ENCODE measurements around the gene SNAPIN.

SNAPIN gene

GRCh38 chr1:153612111-153612754 lies 46.3 kb upstream of the SNAPIN start:
- no peaks in the 10 kb centered on the region for H3K9me3 ChIP-seq (ENCODE audit: control extremely low read depth in 1 of 5, control insufficient read depth in 4 of 5, insufficient read depth in 2 of 5, low read depth in 1 of 5, low read length in 4 of 5)
- ChIA-PET POLR2A (interaction anchor here (0.6 kb wide), 1 partner anchor 280 kb away, joined by 4 read pairs; no protein-coding TSS in a partner anchor), CTCF (interaction anchor here (9.0 to 21.2 kb wide), 3 partner anchors 14 to 41 kb away, joined by 100 to 262 read pairs (median 112); partner anchors contain the start of genes S100A1 and S100A13)
- no peak overlapping the region for H3K27ac ChIP-seq (ENCODE audit: insufficient read depth in 1 of 2, low read depth in 1 of 2, low read length in 2 of 2, poor library complexity in 1 of 2, severe bottlenecking in 2 of 2)
- WGBS (ENCODE audit: insufficient coverage): 100% methylated on average over 5 of the region's 11 CpGs
- H3K4me1 ChIP-seq (ENCODE audit: control extremely low read depth in 1 of 4, control insufficient read depth in 4 of 4, insufficient read depth in 4 of 4, low read length in 3 of 4): peaks cover 0 to 24% (median 15%) of the 10 kb centered on the region in 4 experiments
- DNase-seq: no peak
- no peak overlapping the region for H3K4me3 ChIP-seq (ENCODE audit: control insufficient read depth in 1 of 7, extremely low read depth in 1 of 7, insufficient read depth in 4 of 7, low read depth in 2 of 7, low read length in 6 of 7)
- H3K27me3 ChIP-seq (replicated peaks in 2 of 5; ENCODE audit: control insufficient read depth in 4 of 5, insufficient read depth in 5 of 5, low read length in 4 of 5): no peaks in the 10 kb centered on the region
- no peaks in the 10 kb centered on the region for H3K36me3 ChIP-seq (ENCODE audit: control insufficient read depth in 4 of 4, insufficient read depth in 4 of 4, low read length in 3 of 4)

GRCh38 chr1:153612755-153613331 lies 45.7 kb upstream of the SNAPIN start, which contains the start of gene S100A16:
TSS of gene S100A16 (minus strand) at chr1:153613137. CDS start at chr1:153608151, 4,986 bp downstream.
- Histone ChIP-seq H3K27ac (ENCODE audit: insufficient read depth in 1 of 2, low read depth in 1 of 2, low read length in 2 of 2, poor library complexity in 1 of 2, severe bottlenecking in 2 of 2) (no peak within 1 kb of the TSS), H3K4me3 (ENCODE audit: control insufficient read depth in 1 of 7, extremely low read depth in 1 of 7, insufficient read depth in 4 of 7, low read depth in 2 of 7, low read length in 6 of 7) (no peak within 1 kb of the TSS), H3K27me3 (replicated peaks in 2 of 5; ENCODE audit: control insufficient read depth in 4 of 5, insufficient read depth in 5 of 5, low read length in 4 of 5) (no peaks in the 10 kb centered on the region), H3K9me3 (ENCODE audit: control extremely low read depth in 1 of 5, control insufficient read depth in 4 of 5, insufficient read depth in 2 of 5, low read depth in 1 of 5, low read length in 4 of 5) (no peaks in the 10 kb centered on the region), H3K36me3 (ENCODE audit: control insufficient read depth in 4 of 4, insufficient read depth in 4 of 4, low read length in 3 of 4) (no peaks in the 10 kb centered on the region), H3K4me1 (ENCODE audit: control extremely low read depth in 1 of 4, control insufficient read depth in 4 of 4, insufficient read depth in 4 of 4, low read length in 3 of 4) (peaks cover 0 to 26% (median 16%) of the 10 kb centered on the region in 4 experiments)
- no peak for DNase-seq
- 98% methylated on average over 7 of the region's 9 CpGs for WGBS (ENCODE audit: insufficient coverage)
- CTCF ChIA-PET: interaction anchor here (9.0 to 21.2 kb wide), 3 partner anchors 14 to 42 kb away, joined by 100 to 262 read pairs (median 112); partner anchors contain the start of genes S100A1 and S100A13
- POLR2A ChIA-PET: interaction anchor here (0.6 kb wide), 1 partner anchor 279 kb away, joined by 4 read pairs; no protein-coding TSS in a partner anchor

GRCh38 chr1:153613406-153613805 lies 45.1 kb upstream of the SNAPIN start:
- ChIA-PET CTCF (interaction anchor here (1.6 to 21.2 kb wide), 7 partner anchors 15 to 104 kb away, joined by 5 to 262 read pairs (median 62); partner anchors contain the start of genes S100A1 and S100A13), POLR2A (no interaction called here)
- peaks cover 0 to 28% (median 16%) of the 10 kb centered on the region in 4 experiments for H3K4me1 ChIP-seq (ENCODE audit: control extremely low read depth in 1 of 4, control insufficient read depth in 4 of 4, insufficient read depth in 4 of 4, low read length in 3 of 4)
- H3K4me3 ChIP-seq (ENCODE audit: control insufficient read depth in 1 of 7, extremely low read depth in 1 of 7, insufficient read depth in 4 of 7, low read depth in 2 of 7, low read length in 6 of 7): no peak overlapping the region
- WGBS (ENCODE audit: insufficient coverage): 100% methylated on average over 2 of the region's 5 CpGs
- H3K27ac ChIP-seq (ENCODE audit: insufficient read depth in 1 of 2, low read depth in 1 of 2, low read length in 2 of 2, poor library complexity in 1 of 2, severe bottlenecking in 2 of 2): no peak overlapping the region
- no peak for DNase-seq
- no peaks in the 10 kb centered on the region for H3K9me3 ChIP-seq (ENCODE audit: control extremely low read depth in 1 of 5, control insufficient read depth in 4 of 5, insufficient read depth in 2 of 5, low read depth in 1 of 5, low read length in 4 of 5)
- H3K27me3 ChIP-seq (replicated peaks in 2 of 5; ENCODE audit: control insufficient read depth in 4 of 5, insufficient read depth in 5 of 5, low read length in 4 of 5): no peaks in the 10 kb centered on the region
- no peaks in the 10 kb centered on the region for H3K36me3 ChIP-seq (ENCODE audit: control insufficient read depth in 4 of 4, insufficient read depth in 4 of 4, low read length in 3 of 4)

DNA sequence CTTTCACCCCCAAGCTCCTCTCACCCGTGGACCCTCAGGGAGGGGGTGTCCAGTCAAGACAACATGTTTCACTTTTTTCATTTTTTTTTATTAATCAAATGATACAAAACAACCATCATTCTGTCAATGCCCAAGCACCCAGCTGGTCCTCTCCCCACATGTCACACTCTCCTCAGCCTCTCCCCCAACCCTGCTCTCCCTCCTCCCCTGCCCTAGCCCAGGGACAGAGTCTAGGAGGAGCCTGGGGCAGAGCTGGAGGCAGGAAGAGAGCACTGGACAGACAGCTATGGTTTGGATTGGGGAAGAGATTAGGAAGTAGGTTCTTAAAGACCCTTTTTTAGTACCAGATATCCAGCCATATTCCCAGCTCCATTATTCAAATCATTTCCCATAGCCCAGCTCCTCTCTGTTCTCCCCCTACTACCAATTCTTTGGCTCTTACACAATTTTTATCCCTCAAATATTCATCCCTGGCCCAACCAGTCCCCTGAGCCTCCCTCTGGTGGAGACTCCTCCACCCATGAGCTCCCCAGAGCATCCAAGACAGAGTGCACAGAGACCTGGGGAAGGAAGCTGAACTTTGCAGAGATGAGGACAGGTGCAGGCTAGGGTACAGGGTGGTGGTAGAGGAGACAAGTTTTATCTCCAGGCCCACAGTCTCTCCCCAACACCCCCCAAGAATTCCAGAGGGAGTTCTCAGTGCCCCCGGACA lies 44.2 kb upstream of the SNAPIN start:
- Histone ChIP-seq H3K27me3 (replicated peaks in 2 of 5; ENCODE audit: control insufficient read depth in 4 of 5, insufficient read depth in 5 of 5, low read length in 4 of 5) (no peaks in the 10 kb centered on the region), H3K4me1 (ENCODE audit: control extremely low read depth in 1 of 4, control insufficient read depth in 4 of 4, insufficient read depth in 4 of 4, low read length in 3 of 4) (peaks cover 0 to 27% (median 16%) of the 10 kb centered on the region in 4 experiments), H3K36me3 (ENCODE audit: control insufficient read depth in 4 of 4, insufficient read depth in 4 of 4, low read length in 3 of 4) (no peaks in the 10 kb centered on the region), H3K4me3 (ENCODE audit: control insufficient read depth in 1 of 7, extremely low read depth in 1 of 7, insufficient read depth in 4 of 7, low read depth in 2 of 7, low read length in 6 of 7) (no peak overlapping the region), H3K9me3 (ENCODE audit: control extremely low read depth in 1 of 5, control insufficient read depth in 4 of 5, insufficient read depth in 2 of 5, low read depth in 1 of 5, low read length in 4 of 5) (no peaks in the 10 kb centered on the region), H3K27ac (ENCODE audit: insufficient read depth in 1 of 2, low read depth in 1 of 2, low read length in 2 of 2, poor library complexity in 1 of 2, severe bottlenecking in 2 of 2) (no peak overlapping the region)
- CTCF ChIA-PET: interaction anchor here (1.0 to 21.2 kb wide), 10 partner anchors 6 to 105 kb away, joined by 3 to 262 read pairs (median 18); partner anchors contain the start of genes S100A1 and S100A13
- POLR2A ChIA-PET: interaction anchor here (0.5 kb wide), 1 partner anchor 33 kb away, joined by 3 read pairs; no protein-coding TSS in a partner anchor
- 79% methylated on average over 2 of the region's 2 CpGs for WGBS (ENCODE audit: insufficient coverage)
- DNase-seq: no peak

DNA sequence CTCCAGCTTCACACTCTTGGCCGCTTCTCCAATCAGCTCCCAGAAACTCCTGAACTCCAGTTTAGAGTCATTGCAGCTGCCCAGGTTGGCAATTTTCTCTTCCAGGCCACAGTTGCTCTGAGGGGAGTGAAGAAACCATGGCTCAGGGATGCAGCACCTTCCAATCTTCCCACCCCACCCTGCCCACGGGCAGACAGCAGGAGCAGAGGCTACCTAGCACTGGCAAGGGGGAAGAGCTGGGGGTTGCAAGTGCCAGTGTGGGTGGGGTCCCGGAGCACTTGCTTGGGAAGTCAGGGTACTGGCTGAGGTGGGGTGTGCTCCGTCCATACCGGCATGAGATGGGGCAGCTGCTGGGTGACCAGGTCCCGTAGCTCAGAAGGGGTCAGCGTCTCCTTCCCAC lies 43.6 kb upstream of the SNAPIN start:
- 100% methylated on average over 6 of the region's 7 CpGs for WGBS (ENCODE audit: insufficient coverage)
- DNase-seq: no peak
- no peak overlapping the region for H3K27ac ChIP-seq (ENCODE audit: insufficient read depth in 1 of 2, low read depth in 1 of 2, low read length in 2 of 2, poor library complexity in 1 of 2, severe bottlenecking in 2 of 2)
- H3K9me3 ChIP-seq (ENCODE audit: control extremely low read depth in 1 of 5, control insufficient read depth in 4 of 5, insufficient read depth in 2 of 5, low read depth in 1 of 5, low read length in 4 of 5): peaks cover 0 to 1% (median 0%) of the 10 kb centered on the region in 5 experiments
- H3K36me3 ChIP-seq (ENCODE audit: control insufficient read depth in 4 of 4, insufficient read depth in 4 of 4, low read length in 3 of 4): no peaks in the 10 kb centered on the region
- ChIA-PET CTCF (interaction anchor here (1.0 to 21.2 kb wide), 11 partner anchors 7 to 106 kb away, joined by 3 to 262 read pairs (median 7); partner anchors contain the start of genes S100A1 and S100A13), POLR2A (interaction anchor here (0.5 kb wide), 1 partner anchor 34 kb away, joined by 3 read pairs; no protein-coding TSS in a partner anchor)
- H3K4me1 ChIP-seq (ENCODE audit: control extremely low read depth in 1 of 4, control insufficient read depth in 4 of 4, insufficient read depth in 4 of 4, low read length in 3 of 4): peaks cover 0 to 22% (median 12%) of the 10 kb centered on the region in 4 experiments
- no peak overlapping the region for H3K4me3 ChIP-seq (ENCODE audit: control insufficient read depth in 1 of 7, extremely low read depth in 1 of 7, insufficient read depth in 4 of 7, low read depth in 2 of 7, low read length in 6 of 7)
- no peaks in the 10 kb centered on the region for H3K27me3 ChIP-seq (replicated peaks in 2 of 5; ENCODE audit: control insufficient read depth in 4 of 5, insufficient read depth in 5 of 5, low read length in 4 of 5)

DNA sequence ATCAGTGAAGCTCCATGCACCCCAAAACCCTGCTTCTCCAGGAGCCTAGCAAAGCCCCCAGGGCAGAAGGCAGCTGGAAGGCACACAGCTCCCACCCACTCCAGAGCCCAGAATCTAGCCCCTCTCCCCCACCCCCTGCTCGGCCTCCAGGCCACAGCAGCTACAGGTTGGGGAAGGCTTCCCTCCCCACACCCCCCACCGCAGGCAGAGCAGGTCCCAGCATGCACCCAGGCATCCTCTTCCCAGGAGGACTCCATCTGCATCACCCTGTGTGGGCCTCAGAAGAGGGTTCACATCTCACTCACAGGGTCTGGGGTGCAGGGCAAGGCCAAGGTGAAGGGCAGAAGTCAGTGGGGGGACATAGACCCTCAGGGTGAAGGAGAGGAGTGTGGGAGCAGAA lies 43.1 kb upstream of the SNAPIN start:
- POLR2A ChIA-PET: interaction anchor here (1.3 kb wide), 1 partner anchor 43 kb away, joined by 4 read pairs; no protein-coding TSS in a partner anchor
- DNase-seq: no peak
- H3K27me3 ChIP-seq (replicated peaks in 2 of 5; ENCODE audit: control insufficient read depth in 4 of 5, insufficient read depth in 5 of 5, low read length in 4 of 5): no peaks in the 10 kb centered on the region
- CTCF ChIA-PET: interaction anchor here (0.6 to 21.2 kb wide), 12 partner anchors 7 to 106 kb away, joined by 3 to 262 read pairs (median 8); partner anchors contain the start of genes S100A1 and S100A13
- H3K4me3 ChIP-seq (ENCODE audit: control insufficient read depth in 1 of 7, extremely low read depth in 1 of 7, insufficient read depth in 4 of 7, low read depth in 2 of 7, low read length in 6 of 7): no peak overlapping the region
- no peak overlapping the region for H3K27ac ChIP-seq (ENCODE audit: insufficient read depth in 1 of 2, low read depth in 1 of 2, low read length in 2 of 2, poor library complexity in 1 of 2, severe bottlenecking in 2 of 2)
- peaks cover 0 to 17% (median 7%) of the 10 kb centered on the region in 4 experiments for H3K4me1 ChIP-seq (ENCODE audit: control extremely low read depth in 1 of 4, control insufficient read depth in 4 of 4, insufficient read depth in 4 of 4, low read length in 3 of 4)
- no peaks in the 10 kb centered on the region for H3K36me3 ChIP-seq (ENCODE audit: control insufficient read depth in 4 of 4, insufficient read depth in 4 of 4, low read length in 3 of 4)
- 100% methylated on average over 2 of the region's 2 CpGs for WGBS (ENCODE audit: insufficient coverage)
- peaks cover 0 to 1% (median 0%) of the 10 kb centered on the region in 5 experiments for H3K9me3 ChIP-seq (ENCODE audit: control extremely low read depth in 1 of 5, control insufficient read depth in 4 of 5, insufficient read depth in 2 of 5, low read depth in 1 of 5, low read length in 4 of 5)
